Kasumi-1 (cell line): ENCODE data around the gene CCSER1.
"Not testable (repeated sequence)": the region's sequence is repeated elsewhere in the genome, so short reads cannot be mapped to it uniquely, and the experiment has no call there.

Experiments used
- DNase-seq, 2 experiments: peaks; one replicate each; lab custom pipeline; 2025; lab: John Stamatoyannopoulos, UW

CCSER1 gene

DNA sequence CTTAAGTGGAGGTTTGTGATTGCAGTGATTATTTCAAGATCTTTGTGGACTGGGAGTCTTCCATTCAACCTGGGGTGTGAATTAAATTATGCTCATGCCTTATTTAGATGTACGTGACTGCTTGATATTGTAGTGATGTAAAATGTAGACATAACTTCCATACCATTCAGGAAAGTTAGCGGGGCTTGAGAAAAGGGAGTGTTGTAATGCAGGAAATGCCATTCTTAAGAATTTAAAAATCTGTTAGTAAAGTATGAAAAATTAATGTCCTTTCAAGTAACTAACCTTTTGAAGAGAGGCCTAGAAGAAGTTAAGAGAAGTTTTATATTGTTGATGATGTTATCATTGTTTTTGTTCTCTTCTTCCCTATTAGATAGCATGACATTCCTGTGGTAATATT lies 318.2 kb downstream of the CCSER1 start:
- no peak for DNase-seq

- no peak for DNase-seq
Measured at GRCh38 chr4:90449626-90450025, 322.4 kb downstream of the CCSER1 start.

- DNase-seq, result no peak
Measured at GRCh38 chr4:90456891-90457290, 329.7 kb downstream of the CCSER1 start.

GRCh38 chr4:90457817-90458216 lies 330.6 kb downstream of the CCSER1 start:
- DNase-seq, result no peak

- no peak for DNase-seq
Measured at GRCh38 chr4:90458576-90458975, 331.4 kb downstream of the CCSER1 start.

GRCh38 chr4:90474484-90474883 lies 347.3 kb downstream of the CCSER1 start:
- no peak for DNase-seq

GRCh38 chr4:90476019-90476418 lies 348.8 kb downstream of the CCSER1 start:
- no peak for DNase-seq

DNA sequence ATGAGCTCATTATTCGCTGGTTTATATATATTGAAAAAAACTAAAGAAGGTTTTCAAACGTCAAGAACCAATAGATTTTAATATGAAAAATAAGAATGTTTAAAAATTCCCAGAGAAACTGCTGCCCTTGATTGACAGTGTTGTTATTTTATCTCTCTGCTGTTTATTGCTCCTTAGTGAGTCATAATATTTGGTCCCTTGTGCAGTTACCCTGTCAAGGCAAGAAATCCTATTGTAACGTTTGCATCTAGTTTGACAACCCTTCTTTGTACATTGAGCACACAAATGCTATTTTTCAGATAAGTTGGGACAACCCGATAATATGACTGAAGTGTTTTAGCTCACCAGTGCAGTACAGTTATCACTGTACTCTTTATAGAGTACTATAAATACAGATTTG lies 349.4 kb downstream of the CCSER1 start:
- DNase-seq, result no peak

- not testable (repeated sequence) for DNase-seq
Measured at GRCh38 chr4:90484894-90485293, 357.7 kb downstream of the CCSER1 start.

DNA sequence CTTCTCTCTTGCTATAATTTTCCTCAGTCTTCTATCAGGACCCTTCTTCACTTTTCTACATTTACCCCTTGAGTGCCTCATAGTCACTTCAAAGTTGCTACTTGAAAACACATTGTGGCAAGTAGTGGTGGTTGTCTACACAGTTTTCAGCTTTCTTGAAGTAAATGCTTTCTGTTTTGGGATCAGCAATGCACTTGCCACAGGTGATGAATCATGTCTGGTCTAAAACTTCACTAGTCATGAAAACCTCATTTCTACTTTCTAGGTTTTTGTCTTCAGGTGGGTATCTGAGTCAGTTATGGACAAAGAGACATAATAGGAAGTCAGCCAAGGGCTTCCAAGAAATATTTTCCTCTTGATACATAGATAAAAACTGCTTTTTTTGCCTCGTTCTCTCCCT lies 359.2 kb downstream of the CCSER1 start:
- DNase-seq, result no peak

GRCh38 chr4:90495211-90495610 lies 368.0 kb downstream of the CCSER1 start:
- no peak for DNase-seq

DNA sequence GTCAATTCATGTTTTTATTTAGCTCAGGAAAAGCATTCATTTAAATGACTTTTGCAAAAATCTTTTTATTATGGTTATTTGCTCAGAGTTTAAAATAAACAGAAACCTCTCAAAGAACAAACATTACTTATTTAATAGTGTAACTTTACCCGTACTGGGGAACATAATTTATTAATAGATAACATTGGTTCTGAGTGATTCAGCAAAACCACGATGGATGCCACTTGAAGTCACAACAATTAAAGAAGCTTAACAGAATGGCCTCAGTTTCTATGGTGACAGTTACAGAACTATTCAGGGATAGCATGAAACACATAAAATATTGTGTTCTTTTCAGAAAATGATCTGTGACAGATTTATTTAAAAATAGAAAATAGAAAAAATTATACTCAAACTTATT lies 368.7 kb downstream of the CCSER1 start:
- DNase-seq, result no peak

DNA sequence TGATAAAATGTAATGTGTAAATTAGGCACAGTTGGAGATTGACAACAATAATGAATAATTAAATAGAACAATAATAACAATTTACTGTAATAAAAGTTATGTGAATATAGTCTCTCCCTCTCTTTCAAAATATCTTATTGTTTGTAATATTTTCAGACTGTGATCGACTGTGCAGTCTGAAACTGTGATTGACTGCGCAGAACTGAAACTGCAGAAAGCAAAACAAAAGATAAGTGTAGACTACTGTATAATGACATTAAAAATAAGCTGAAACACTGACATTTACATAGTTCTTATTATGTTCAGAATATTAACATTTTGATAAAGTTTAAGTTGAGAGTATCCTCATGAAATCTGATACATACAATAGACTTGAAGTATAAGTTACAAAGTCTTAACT lies 371.0 kb downstream of the CCSER1 start:
- DNase-seq, result no peak

DNA sequence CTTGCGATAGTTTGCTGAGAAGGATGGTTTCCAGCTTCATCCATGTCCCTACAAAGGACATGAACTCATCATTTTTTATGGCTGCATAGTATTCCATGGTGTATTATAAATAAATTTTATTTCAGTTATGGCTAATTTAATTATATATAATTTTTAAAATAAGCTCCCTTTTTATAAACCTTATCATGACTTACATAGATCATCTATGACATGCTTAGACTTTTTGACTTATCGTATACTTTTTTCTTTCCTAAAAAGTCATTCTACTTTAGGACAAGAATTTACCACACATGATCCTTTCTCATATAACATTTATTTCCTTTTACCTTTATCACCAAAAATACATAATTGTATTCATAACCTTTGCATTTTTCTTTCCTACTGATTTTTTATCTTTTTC lies 376.5 kb downstream of the CCSER1 start:
- peak; percentile 2 to 9 for DNase-seq

DNA sequence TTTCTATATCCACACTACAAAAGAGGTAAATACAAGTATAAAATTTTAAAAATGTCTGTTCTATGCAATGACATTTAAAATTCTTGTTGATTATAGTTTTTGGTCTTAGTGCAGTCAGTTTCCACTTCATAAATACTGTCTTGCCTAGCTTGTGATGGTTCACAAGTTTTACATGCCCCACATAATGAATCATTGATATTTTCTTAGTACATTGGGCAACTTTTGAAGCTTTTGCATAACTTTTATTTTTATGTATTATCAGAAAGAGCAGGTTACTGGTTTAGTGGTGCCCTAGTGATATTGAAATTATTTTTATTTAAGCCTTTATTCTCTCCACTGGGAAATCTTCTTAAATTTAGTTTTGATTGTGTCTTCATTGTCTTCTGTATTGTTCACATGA lies 388.0 kb downstream of the CCSER1 start:
- no peak for DNase-seq

DNA sequence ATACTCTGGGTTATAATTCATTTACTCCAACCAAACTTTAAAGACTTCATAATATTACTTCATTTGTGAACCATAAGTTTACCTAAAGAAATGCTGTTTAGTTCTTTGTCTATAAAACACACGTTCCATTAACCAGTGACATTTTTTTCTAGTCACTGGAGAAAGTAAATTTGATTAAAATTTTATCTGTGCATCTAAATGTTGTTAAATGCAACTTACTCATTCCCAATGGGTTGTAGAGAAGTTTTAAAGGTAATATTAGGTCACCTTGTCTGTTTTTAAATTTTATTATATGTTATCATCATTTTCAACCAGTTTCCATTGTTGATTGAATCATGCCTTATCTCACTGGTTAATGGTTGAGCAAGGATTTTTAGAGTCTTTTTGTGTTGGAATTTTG lies 401.4 kb downstream of the CCSER1 start:
- no peak for DNase-seq

- no peak for DNase-seq
Measured at GRCh38 chr4:90536408-90536807, 409.2 kb downstream of the CCSER1 start.

DNA sequence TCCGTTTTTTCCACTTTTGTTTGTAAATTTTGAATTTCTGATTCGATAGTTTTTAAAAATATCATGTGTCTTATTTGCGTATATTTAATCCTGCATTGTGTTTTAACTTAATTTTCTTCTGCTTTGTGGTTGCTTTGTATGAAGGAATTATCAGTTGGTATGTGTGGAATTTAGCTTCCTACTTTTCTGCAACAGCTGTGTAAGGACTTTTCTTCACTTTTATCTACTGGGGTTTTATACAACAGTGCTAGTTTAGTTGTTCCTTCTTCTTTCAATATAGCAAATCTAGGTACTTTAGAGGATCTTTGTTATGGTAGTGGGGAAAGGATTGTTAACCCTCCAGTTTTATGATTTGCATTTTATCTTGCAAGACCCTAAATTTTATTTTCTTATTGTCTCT lies 410.3 kb downstream of the CCSER1 start:
- no peak for DNase-seq

DNA sequence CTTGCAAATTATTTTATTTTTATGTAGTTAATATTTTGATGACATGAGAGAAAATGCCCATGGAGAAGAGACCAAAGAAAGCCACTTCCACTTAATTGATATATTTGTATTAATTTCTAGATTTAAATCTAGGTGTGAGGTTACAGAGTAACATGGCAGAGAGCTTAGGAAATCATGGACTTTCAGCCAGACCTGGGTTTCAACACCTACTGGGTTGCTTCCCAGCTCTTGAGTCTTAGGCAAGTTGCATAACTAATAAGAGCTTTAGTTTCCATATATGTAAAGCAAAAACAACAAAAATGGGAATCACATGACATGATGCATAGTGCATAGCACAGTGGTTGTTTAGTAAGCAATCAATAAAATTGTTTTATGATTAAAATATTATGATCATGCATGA lies 413.3 kb downstream of the CCSER1 start:
- DNase-seq, result no peak

GRCh38 chr4:90542216-90542615 lies 415.0 kb downstream of the CCSER1 start:
- DNase-seq, result no peak

DNA sequence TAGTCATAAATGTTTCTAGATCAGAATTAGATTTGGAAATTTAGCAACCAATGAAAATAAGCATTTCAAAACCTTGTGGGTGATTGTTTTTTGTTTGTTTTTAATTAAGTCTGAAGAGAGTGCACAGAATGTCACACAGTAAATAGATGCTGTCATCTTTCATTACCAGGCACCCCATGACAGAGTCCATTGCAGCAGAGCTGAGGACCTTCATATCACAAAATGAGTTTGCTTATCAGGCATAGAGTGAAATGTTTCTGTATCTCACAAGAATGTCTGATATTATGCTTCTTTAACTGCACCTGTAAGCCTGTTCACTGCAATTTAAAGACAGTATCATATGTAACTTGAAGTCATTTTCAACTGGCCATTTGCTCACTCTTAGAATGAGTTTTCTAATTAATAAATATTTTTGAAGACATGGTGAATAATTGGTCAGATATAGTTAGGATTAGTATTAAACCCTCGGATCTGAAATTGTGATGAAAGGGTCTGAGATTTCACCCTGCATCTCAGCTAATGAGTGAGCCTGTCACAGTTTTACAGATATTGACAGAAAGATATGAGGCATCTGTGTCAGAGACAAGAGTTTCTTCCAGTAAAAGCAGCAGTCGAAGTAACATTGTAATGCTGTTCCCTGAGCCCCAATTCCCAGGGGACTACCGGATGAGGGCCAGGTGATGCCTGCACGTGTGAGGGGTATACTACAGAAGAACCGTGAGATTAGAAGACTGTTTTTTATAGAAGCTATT lies 416.4 kb downstream of the CCSER1 start:
- no peak for DNase-seq

- DNase-seq, result no peak
Measured at GRCh38 chr4:90544532-90545045, 417.4 kb downstream of the CCSER1 start.

DNA sequence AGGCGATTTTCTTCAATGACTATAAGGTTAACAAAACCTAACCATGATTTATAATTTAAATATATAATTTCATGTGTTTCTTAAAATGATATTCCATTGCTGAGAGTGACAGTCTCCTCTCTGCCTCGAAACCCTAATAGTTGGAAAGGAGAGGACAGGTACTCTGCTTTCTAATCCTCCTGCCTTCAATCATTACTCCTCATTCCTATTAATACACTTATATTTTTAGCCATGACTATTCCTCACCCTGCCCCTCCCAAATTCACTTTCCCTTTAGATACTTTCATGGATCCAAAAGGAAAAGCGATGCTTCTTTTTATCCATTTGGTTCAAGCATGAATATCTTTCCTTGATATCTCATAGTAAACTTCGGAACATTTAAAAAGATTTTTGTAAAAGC lies 418.2 kb downstream of the CCSER1 start:
- no peak for DNase-seq

DNA sequence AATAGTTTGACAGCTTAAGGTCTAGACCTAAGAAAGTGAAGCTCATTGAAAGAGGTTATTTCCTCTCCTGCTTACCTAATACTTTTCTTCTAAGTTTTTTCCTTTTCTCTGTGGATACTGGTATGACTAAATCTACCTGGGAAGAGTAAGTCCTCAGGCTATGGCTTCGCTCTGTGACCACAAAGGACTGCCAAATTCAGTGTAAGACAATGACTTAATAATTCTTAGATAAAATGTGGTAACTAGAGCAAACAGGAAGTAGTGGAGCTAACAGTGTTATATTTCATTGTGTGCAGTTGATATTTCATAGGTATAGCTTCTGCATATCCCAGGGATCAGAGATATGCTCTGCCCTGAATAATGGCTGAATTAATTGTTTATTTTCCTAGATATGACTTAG lies 418.9 kb downstream of the CCSER1 start:
- peak; percentile 53 to 54 for DNase-seq
